K562 (cell line): ENCODE measurements around the gene ARL4D. TPM values are rescaled to one million over a fixed set of nuclear protein-coding genes. Genes with fewer than 3 reads are reported as not detected.

Source experiments
- ATAC-seq: fragments of 200-7000 bp; cut with Tn5 transposase; 3 replicates; pipeline ENCODE4 v1.9.1; 2020; ENCODE audit warnings: moderate library complexity
- BruUV-seq: library from RNA; stranded (reverse); fragments of 400-500 nt; replicated peaks from 2 replicates; lab custom pipeline; 2021; lab: Mats Ljungman, UMichigan
- CTCF ChIA-PET: fragments of 300-600 bp; formaldehyde crosslinking; extraction: SDS; loops from one replicate; lab custom pipeline; 2021; ENCODE audit warnings: low intra/inter-chr PET ratio; lab: Yijun Ruan, JAX
- POLR2A ChIA-PET: fragments of 300-600, 350-650 bp; sonication (Branson Sonifier 250); formaldehyde crosslinking; extraction: SDS; loops from one replicate; lab custom pipeline; 2021; ENCODE audit warnings: antibody characterized with exemption, inconsistent platforms; lab: Yijun Ruan, JAX
- DNase-seq, 4 experiments: peaks; one replicate each; pipeline versions ENCODE4 v3.0.0 to v3.0.0-alpha.2; 2011 to 2018; ENCODE audit warnings: low spot score in 3 of 4, mixed read lengths in 3 of 4; ENCODE audit errors: extremely low read depth in 1 of 4
- FAIRE-seq: peaks from 2 replicates; lab custom pipeline; 2011; peaks lifted over from hg19 to GRCh38; lab: Jason Lieb, UNC
- H2AFZ ChIP-seq: 2 replicates; pipeline ENCODE4 v1.6.0; 2011; ENCODE audit warnings: low read depth, low read length, control low read depth, inconsistent platforms
- H3K27ac ChIP-seq: fragments of 200-600 bp; 3 replicates; pipeline ENCODE4 v1.8.0; 2011; ENCODE audit warnings: low read depth, mild to moderate bottlenecking, control low read depth, inconsistent platforms, low read length, moderate library complexity, mixed read lengths; ENCODE audit errors: extremely low read depth
- H3K27me3 ChIP-seq, 2 experiments: fragments of 300-600 bp in 1 of 2; 2 replicates in 1 of 2; 3 replicates in 1 of 2; pipeline versions ENCODE4 v1.6.0 to v1.8.0; 2011; ENCODE audit warnings: inconsistent platforms in 2 of 2, low read length in 2 of 2, mild to moderate bottlenecking in 1 of 2, mixed read lengths in 1 of 2, moderate library complexity in 1 of 2; ENCODE audit not compliant: control insufficient read depth in 2 of 2, insufficient read depth in 2 of 2
- H3K36me3 ChIP-seq: fragments of 300-600 bp; 3 replicates; pipeline ENCODE4 v1.8.0; 2011; ENCODE audit warnings: mild to moderate bottlenecking, low read length, inconsistent platforms; ENCODE audit not compliant: control insufficient read depth, insufficient read depth
- H3K4me1 ChIP-seq, 2 experiments: fragments of 200-600 bp in 1 of 2; replicated peaks in 1 of 2; 2 replicates in 1 of 2; 3 replicates in 1 of 2; pipeline versions ENCODE4 v1.5.1 to v1.8.0; 2011; ENCODE audit warnings: inconsistent platforms in 2 of 2, low read length in 2 of 2, mild to moderate bottlenecking in 1 of 2, mixed read lengths in 1 of 2, moderate library complexity in 1 of 2; ENCODE audit not compliant: control insufficient read depth in 2 of 2, insufficient read depth in 2 of 2
- H3K4me2 ChIP-seq: 2 replicates; pipeline ENCODE4 v1.6.1; 2011; ENCODE audit warnings: low read length, control low read depth, inconsistent platforms, mixed read lengths; ENCODE audit not compliant: insufficient read depth
- H3K4me3 ChIP-seq: fragments of 200-600 bp; sonication (generic), shearing (Covaris generic); 2 replicates; pipeline ENCODE4 v1.5.1; 2016; ENCODE audit warnings: control low read depth, inconsistent platforms
- H3K79me2 ChIP-seq: fragments of 200-600 bp; 3 replicates; pipeline ENCODE4 v1.8.0; 2011; ENCODE audit warnings: low read length, inconsistent platforms; ENCODE audit not compliant: control insufficient read depth, insufficient read depth
- H3K9ac ChIP-seq, 2 experiments: 2 replicates each; pipeline versions ENCODE4 v1.6.0 to v1.6.1; 2011; ENCODE audit warnings: low read depth in 2 of 2, low read length in 2 of 2, control low read depth in 1 of 2, inconsistent platforms in 1 of 2, mild to moderate bottlenecking in 1 of 2, mixed read lengths in 1 of 2; ENCODE audit not compliant: insufficient read depth in 1 of 2
- H3K9me1 ChIP-seq: one replicate; pipeline ENCODE4 v1.6.0; 2011; ENCODE audit warnings: inconsistent platforms, mild to moderate bottlenecking, low read length, moderate library complexity; ENCODE audit not compliant: control insufficient read depth, insufficient read depth
- H3K9me3 ChIP-seq: replicated peaks from 2 replicates; pipeline ENCODE4 v1.5.1; 2011; ENCODE audit warnings: low read depth, low read length, inconsistent platforms; ENCODE audit not compliant: control insufficient read depth, insufficient read depth
- H4K20me1 ChIP-seq: replicated peaks from 2 replicates; pipeline ENCODE4 v1.6.1; 2011; ENCODE audit warnings: low read length, inconsistent platforms, mixed read lengths; ENCODE audit not compliant: control insufficient read depth, insufficient read depth
- ARID1B ChIP-seq: fragments of 450-650 bp; IDR thresholded peaks from 2 replicates; pipeline ENCODE4 v1.6.1; 2016; ENCODE audit warnings: antibody characterized with exemption, mild to moderate bottlenecking, inconsistent platforms
- CBFA2T2 ChIP-seq: fragments of 450-650 bp; conservative IDR thresholded peaks from 2 replicates; pipeline ENCODE4 v1.6.1; 2017; ENCODE audit warnings: mild to moderate bottlenecking
- CBFA2T3 ChIP-seq: fragments of 450-650 bp; IDR thresholded peaks from 2 replicates; pipeline ENCODE4 v1.6.1; 2017
- EP300 ChIP-seq: IDR thresholded peaks from 2 replicates; pipeline ENCODE4 v1.6.1; 2012; ENCODE audit warnings: low read length, improper control_type of control experiment
- FOXK2 ChIP-seq, 2 experiments: fragments of 450-650 bp; IDR thresholded peaks in 1 of 2; conservative IDR thresholded peaks in 1 of 2; 2 replicates each; pipeline ENCODE4 v1.6.1; 2016; ENCODE audit warnings: low read depth in 2 of 2, mild to moderate bottlenecking in 1 of 2
- GTF2B ChIP-seq: IDR thresholded peaks from 2 replicates; pipeline ENCODE4 v1.6.1; 2011; ENCODE audit not compliant: insufficient read length; ENCODE audit errors: extremely low read depth
- HNRNPL ChIP-seq: fragments of 200-400 bp; formaldehyde crosslinking; IDR thresholded peaks from 2 replicates; pipeline ENCODE4 v1.6.1; 2017; ENCODE audit warnings: low read depth, mild to moderate bottlenecking, low read length
- MAZ ChIP-seq, 2 experiments: fragments of 450-650 bp in 1 of 2; sonication (generic) in 1 of 2; formaldehyde crosslinking; IDR thresholded peaks in 1 of 2; conservative IDR thresholded peaks in 1 of 2; 2 replicates each; pipeline versions ENCODE4 v1.4.0 to v1.5.0; 2020; ENCODE audit warnings: mild to moderate bottlenecking in 1 of 2, missing genetic modification reagents in 1 of 2
- MTA3 ChIP-seq: fragments of 450-650 bp; formaldehyde crosslinking; IDR thresholded peaks from 2 replicates; pipeline ENCODE4 v1.6.1; 2017; ENCODE audit warnings: mild to moderate bottlenecking, borderline replicate concordance
- NFIC ChIP-seq: fragments of 450-650 bp; IDR thresholded peaks from 2 replicates; pipeline ENCODE4 v1.6.1; 2017; ENCODE audit warnings: mild to moderate bottlenecking, inconsistent platforms
- RCOR1 ChIP-seq, 2 experiments: IDR thresholded peaks; 2 replicates each; pipeline ENCODE4 v1.6.1; 2012; ENCODE audit warnings: low read depth in 2 of 2, low read length in 2 of 2, borderline replicate concordance in 1 of 2, improper control_type of control experiment in 1 of 2
- TAL1 ChIP-seq: fragments of 450-650 bp; IDR thresholded peaks from 2 replicates; pipeline ENCODE4 v1.6.1; 2016; ENCODE audit warnings: mild to moderate bottlenecking
- TCF3 ChIP-seq: sonication (generic); formaldehyde crosslinking; IDR thresholded peaks from 2 replicates; pipeline ENCODE4 v1.4.0; 2020; ENCODE audit warnings: mild to moderate bottlenecking, missing genetic modification reagents
- TEAD4 ChIP-seq, 2 experiments: sonication (generic) in 1 of 2; formaldehyde crosslinking in 1 of 2; IDR thresholded peaks; 2 replicates each; pipeline versions ENCODE4 v1.6.1 to v1.8.0; 2012 to 2022; ENCODE audit warnings: borderline replicate concordance in 1 of 2, inconsistent platforms in 1 of 2, low read length in 1 of 2, mild to moderate bottlenecking in 1 of 2, missing genetic modification reagents in 1 of 2
- TRIM24 ChIP-seq, 2 experiments: fragments of 450-650 bp; IDR thresholded peaks; 2 replicates each; pipeline ENCODE4 v1.6.1; 2016
- ZNF12 ChIP-seq: sonication (generic); formaldehyde crosslinking; IDR thresholded peaks from 2 replicates; pipeline ENCODE4 v1.4.0; 2020; ENCODE audit warnings: mild to moderate bottlenecking, missing genetic modification reagents
- ZNF24 ChIP-seq: fragments of 450-650 bp; IDR thresholded peaks from 2 replicates; pipeline ENCODE4 v1.6.1; 2016
- ZNF551 ChIP-seq: fragments of 250-450 bp; sonication (Bioruptor Pico); IDR thresholded peaks from 2 replicates; pipeline ENCODE4 v1.5.0; 2021; ENCODE audit warnings: mild to moderate bottlenecking, moderate library complexity
- WGBS: fragments of 100-300 bp; shearing (Covaris generic); methylation state at CpG from one replicate; pipeline ENCODE4 v1.1.6; 2016; ENCODE audit warnings: low coverage, mixed read lengths; ENCODE audit not compliant: insufficient coverage; ENCODE audit errors: missing lambda C conversion rate; 5-methylcytosine and 5-hydroxymethylcytosine counted together
- in situ Hi-C: fragments of 300-500 bp; cut with MboI; formaldehyde crosslinking; loops from 4 replicates; pipeline ENCODE4 v1.15.0; 2018; ENCODE audit warnings: inconsistent platforms, mixed read lengths
- intact Hi-C: fragments of 100-400 bp; cut with micrococcal nuclease; formaldehyde crosslinking; loops from 2 replicates; pipeline ENCODE4 v1.14.2; 2022
- polyA plus RNA-seq, 8 experiments: library from polyadenylated mRNA; depleted of rRNA in 4 of 8; stranded (reverse) in 5 of 8; unstranded in 3 of 8; fragments of >200 nt; fragmentation: Nextera tagmentation in 2 of 8; fragmentation: Illumina TruSeq in 1 of 8; extraction: Ambion mirVana in 2 of 8; extraction: Trizol in 1 of 8; gene quantifications; 2 replicates each; pipeline versions ENCODE4 v1.2.1 to v1.2.3, GENCODE V29; 2011 to 2014; ENCODE audit warnings: inconsistent platforms in 1 of 8, missing spikeins in 1 of 8
- total RNA-seq, 7 experiments: library from RNA; depleted of rRNA in 6 of 7; stranded (reverse); fragments of >200 nt in 6 of 7; fragmentation: Illumina TruSeq in 2 of 7; extraction: Trizol in 2 of 7; gene quantifications; 2 replicates each; pipeline versions ENCODE4 v1.2.1 to v1.2.3, GENCODE V29; 2011 to 2021; ENCODE audit warnings: low replicate concordance in 1 of 7
- TF ChIP-seq, protein P1 (sequence below): fragments of 450-650 bp; formaldehyde crosslinking; IDR thresholded peaks from 2 replicates; pipeline ENCODE4 v1.4.0; 2020; ENCODE audit warnings: mild to moderate bottlenecking, moderate library complexity

Gene ARL4D
- total and polyA plus RNA-seq, 9 of the 15 experiments (the other 6 are each of a cell fraction or from before 2014, with no cell fraction given): 0.07 to 0.53 (median 0.28) TPM; not detected in 1

DNA sequence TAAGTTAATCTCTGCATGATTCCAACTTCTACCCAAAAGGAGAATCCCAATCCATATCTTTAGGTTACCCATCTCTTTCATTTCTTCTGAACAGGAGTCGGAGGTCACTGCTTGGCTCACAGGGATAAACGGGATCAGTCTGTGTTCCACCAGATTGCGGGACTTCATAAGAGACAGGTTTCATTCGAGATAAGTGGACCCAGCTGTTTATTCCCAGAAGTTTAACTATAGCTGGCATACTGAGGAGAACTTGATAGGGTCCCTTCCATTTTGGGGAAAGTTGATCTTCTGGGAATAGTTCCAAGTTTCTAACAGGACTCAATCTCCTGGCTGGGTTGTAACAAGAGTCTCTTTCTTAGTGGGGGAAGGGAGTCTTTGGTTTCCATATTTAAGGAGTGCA is 45.4 kb upstream of the ARL4D start:
- ChIA-PET CTCF (interaction anchor here (0.6 kb wide), 1 partner anchor 44 kb away, joined by 3 read pairs; no protein-coding TSS in a partner anchor), POLR2A (interaction anchor here (0.6 to 3.4 kb wide), 4 partner anchors 14 to 288 kb away, joined by 3 to 56 read pairs (median 3); no protein-coding TSS in a partner anchor)
- DNase-seq: no peak
- Histone ChIP-seq H3K36me3 (no peaks in the 10 kb centered on the region), H3K9me3 (peaks cover 8% of the 10 kb centered on the region), H4K20me1 (no peaks in the 10 kb centered on the region), H3K4me1 (peaks cover 3 to 35% of the 10 kb centered on the region in 2 experiments; a peak in 4 of 5 replicates), H3K27me3 (peaks cover 0 to 5% of the 10 kb centered on the region in 2 experiments; a peak in 1 of 5 replicates), H2AFZ (no peak overlapping the region), H3K4me3 (no peak overlapping the region), H3K79me2 (no peaks in the 10 kb centered on the region), H3K4me2 (no peak overlapping the region), H3K27ac (no peak overlapping the region), H3K9ac (no peak overlapping the region), H3K9me1 (no peaks in the 10 kb centered on the region)
- intact Hi-C loops: no loop called here
- no TSS peak for BruUV-seq
- TF ChIP-seq TAL1 (peak; percentile 66), MAZ (CRISPR knock-in tag; conservative IDR thresholded peaks at IDR 0.05 in 1 of 2, IDR thresholded peaks at IDR 0.05 in 1 of 2) (peak in 1 of 2 experiments; percentile 35; a peak in 1 of 4 replicates), TEAD4 (IDR thresholded peaks at IDR 0.05; ENCODE audit: low read length) (peak; percentile 75), TEAD4 (CRISPR knock-in tag; IDR thresholded peaks at IDR 0.05; ENCODE audit: borderline replicate concordance) (no peak), CBFA2T2 (peak; percentile 59), RCOR1 (IDR thresholded peaks at IDR 0.05; ENCODE audit: borderline replicate concordance in 1 of 2, low read depth in 2 of 2, low read length in 2 of 2) (0 out of 4 replicates have a peak, but pooled peaks of 1 of the 2 experiments have one; percentile 34), MTA3 (no peak), FOXK2 (conservative IDR thresholded peaks at IDR 0.05 in 1 of 2, IDR thresholded peaks at IDR 0.05 in 1 of 2; ENCODE audit: low read depth in 2 of 2) (no peak), HNRNPL (no peak), ZNF24 (0 out of 2 replicates have a peak, but pooled peaks have one; percentile 9), GTF2B (no peak), ZNF12 (no peak), TRIM24 (IDR thresholded peaks at IDR 0.05) (0 out of 4 replicates have a peak, but pooled peaks of 1 of the 2 experiments have one; percentile 17), ARID1B (peak; percentile 52; the same call in 1 of the 2 replicates), NFIC (peak; percentile 16), TCF3 (CRISPR knock-in tag) (0 out of 2 replicates have a peak, but pooled peaks have one; percentile 26), ZNF551 (CRISPR knock-in tag) (no peak), CBFA2T3 (peak; percentile 71), EP300 (0 out of 2 replicates have a peak, but pooled peaks have one; percentile 23)
- TF ChIP-seq, protein P1, sequence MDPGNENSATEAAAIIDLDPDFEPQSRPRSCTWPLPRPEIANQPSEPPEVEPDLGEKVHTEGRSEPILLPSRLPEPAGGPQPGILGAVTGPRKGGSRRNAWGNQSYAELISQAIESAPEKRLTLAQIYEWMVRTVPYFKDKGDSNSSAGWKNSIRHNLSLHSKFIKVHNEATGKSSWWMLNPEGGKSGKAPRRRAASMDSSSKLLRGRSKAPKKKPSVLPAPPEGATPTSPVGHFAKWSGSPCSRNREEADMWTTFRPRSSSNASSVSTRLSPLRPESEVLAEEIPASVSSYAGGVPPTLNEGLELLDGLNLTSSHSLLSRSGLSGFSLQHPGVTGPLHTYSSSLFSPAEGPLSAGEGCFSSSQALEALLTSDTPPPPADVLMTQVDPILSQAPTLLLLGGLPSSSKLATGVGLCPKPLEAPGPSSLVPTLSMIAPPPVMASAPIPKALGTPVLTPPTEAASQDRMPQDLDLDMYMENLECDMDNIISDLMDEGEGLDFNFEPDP (CRISPR knock-in tag): no peak
- 3% methylated on average over 4 of the region's 4 CpGs for WGBS
- in situ Hi-C loops: no loop called here
- ATAC-seq: no peak
- FAIRE-seq: no peak
